ENCODE data around the gene TRIM39. TPM values are rescaled to one million over a fixed set of nuclear protein-coding genes. Genes with fewer than 3 reads are reported as not detected.
A peak's percentile ranks its signal among the peaks of the same experiment; 100 is the strongest.

Gene TRIM39
- total and polyA plus RNA-seq, 2 of the 13 experiments (the other 11 are each of a cell fraction or from before 2014, with no cell fraction given) = 7.7 to 14.6 TPM

DNA sequence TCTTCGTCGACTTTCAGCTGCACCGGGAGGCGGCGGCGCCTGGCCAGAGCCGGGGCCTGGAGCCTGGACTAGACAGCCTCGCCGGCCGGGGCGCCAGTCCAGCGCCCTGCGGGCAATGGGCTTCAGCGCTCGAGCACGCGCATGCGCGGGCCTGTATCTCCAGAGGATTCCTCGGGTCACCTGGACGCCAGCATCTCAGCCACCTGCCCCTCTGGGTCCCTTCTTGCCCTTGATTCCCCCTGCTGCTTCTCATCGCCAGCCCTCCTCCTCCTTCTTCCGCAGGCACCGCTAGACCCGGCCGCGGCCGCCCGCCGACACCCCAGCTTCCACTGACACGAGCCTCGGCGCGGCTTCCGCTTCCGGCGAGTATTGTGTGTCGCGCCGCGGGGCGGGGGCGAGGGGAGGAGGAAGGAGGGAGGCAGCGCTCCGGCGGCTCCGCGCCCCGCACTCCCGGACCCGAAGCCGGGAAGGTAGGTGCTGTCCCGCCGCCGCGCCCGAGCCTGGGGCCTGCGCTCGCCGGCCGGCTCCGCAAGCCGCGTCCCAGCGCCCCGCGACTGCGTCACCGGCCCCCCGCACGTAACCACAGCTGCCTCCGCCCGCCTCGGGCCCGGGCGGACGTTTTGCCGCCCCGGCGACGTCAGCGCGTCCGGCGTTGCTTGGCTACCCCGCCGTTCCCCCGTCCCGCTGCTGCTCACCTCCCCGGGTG lies at the start of gene TRIM39 (continued):
- TF ChIP-seq, protein P1, sequence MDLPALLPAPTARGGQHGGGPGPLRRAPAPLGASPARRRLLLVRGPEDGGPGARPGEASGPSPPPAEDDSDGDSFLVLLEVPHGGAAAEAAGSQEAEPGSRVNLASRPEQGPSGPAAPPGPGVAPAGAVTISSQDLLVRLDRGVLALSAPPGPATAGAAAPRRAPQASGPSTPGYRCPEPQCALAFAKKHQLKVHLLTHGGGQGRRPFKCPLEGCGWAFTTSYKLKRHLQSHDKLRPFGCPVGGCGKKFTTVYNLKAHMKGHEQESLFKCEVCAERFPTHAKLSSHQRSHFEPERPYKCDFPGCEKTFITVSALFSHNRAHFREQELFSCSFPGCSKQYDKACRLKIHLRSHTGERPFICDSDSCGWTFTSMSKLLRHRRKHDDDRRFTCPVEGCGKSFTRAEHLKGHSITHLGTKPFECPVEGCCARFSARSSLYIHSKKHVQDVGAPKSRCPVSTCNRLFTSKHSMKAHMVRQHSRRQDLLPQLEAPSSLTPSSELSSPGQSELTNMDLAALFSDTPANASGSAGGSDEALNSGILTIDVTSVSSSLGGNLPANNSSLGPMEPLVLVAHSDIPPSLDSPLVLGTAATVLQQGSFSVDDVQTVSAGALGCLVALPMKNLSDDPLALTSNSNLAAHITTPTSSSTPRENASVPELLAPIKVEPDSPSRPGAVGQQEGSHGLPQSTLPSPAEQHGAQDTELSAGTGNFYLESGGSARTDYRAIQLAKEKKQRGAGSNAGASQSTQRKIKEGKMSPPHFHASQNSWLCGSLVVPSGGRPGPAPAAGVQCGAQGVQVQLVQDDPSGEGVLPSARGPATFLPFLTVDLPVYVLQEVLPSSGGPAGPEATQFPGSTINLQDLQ (CRISPR knock-in tag; IDR thresholded peaks at IDR 0.05) = peak; percentile 27; the same call in 1 of the 2 replicates
- TF ChIP-seq ARNTL (CRISPR knock-in tag; IDR thresholded peaks at IDR 0.05) (0 out of 2 replicates have a peak, but pooled peaks have one; percentile 44), ZNF335 (CRISPR knock-in tag; IDR thresholded peaks at IDR 0.05) (no peak; the same call in 1 of the 2 replicates), MIER3 (CRISPR knock-in tag; IDR thresholded peaks at IDR 0.05; ENCODE audit: borderline replicate concordance) (no peak), HOXA5 (CRISPR knock-in tag; IDR thresholded peaks at IDR 0.05) (no peak; the same call in 1 of the 2 replicates), ZSCAN25 (CRISPR knock-in tag; IDR thresholded peaks at IDR 0.05) (peak; percentile 62; the same call in 1 of the 2 replicates), ZNF577 (CRISPR knock-in tag; IDR thresholded peaks at IDR 0.05; ENCODE audit: borderline replicate concordance, low read depth) (no peak; the same call in 1 of the 2 replicates), PLRG1 (conservative IDR thresholded peaks at IDR 0.05) (no peak), ZNF879 (CRISPR knock-in tag; IDR thresholded peaks at IDR 0.05) (0 out of 2 replicates have a peak, but pooled peaks have one; percentile 56), CTCF (CRISPR knock-in tag; IDR thresholded peaks at IDR 0.05) (peak; percentile 18; the same call in 1 of the 2 replicates), SMAD1 (CRISPR knock-in tag; IDR thresholded peaks at IDR 0.05; ENCODE audit: borderline replicate concordance, low read depth) (0 out of 2 replicates have a peak, but pooled peaks have one; percentile 24), ZFP36L2 (CRISPR knock-in tag; IDR thresholded peaks at IDR 0.05) (no peak), ZNF629 (CRISPR knock-in tag; conservative IDR thresholded peaks at IDR 0.05) (no peak), ZNF609 (CRISPR knock-in tag; IDR thresholded peaks at IDR 0.05; ENCODE audit: borderline replicate concordance) (no peak), ZNF768 (CRISPR knock-in tag; IDR thresholded peaks at IDR 0.05) (peak; percentile 21; the same call in 1 of the 2 replicates)
- TF ChIP-seq, protein P2, sequence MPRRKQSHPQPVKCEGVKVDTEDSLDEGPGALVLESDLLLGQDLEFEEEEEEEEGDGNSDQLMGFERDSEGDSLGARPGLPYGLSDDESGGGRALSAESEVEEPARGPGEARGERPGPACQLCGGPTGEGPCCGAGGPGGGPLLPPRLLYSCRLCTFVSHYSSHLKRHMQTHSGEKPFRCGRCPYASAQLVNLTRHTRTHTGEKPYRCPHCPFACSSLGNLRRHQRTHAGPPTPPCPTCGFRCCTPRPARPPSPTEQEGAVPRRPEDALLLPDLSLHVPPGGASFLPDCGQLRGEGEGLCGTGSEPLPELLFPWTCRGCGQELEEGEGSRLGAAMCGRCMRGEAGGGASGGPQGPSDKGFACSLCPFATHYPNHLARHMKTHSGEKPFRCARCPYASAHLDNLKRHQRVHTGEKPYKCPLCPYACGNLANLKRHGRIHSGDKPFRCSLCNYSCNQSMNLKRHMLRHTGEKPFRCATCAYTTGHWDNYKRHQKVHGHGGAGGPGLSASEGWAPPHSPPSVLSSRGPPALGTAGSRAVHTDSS (CRISPR knock-in tag; conservative IDR thresholded peaks at IDR 0.05) = 0 out of 2 replicates have a peak, but pooled peaks have one; percentile 10
